ENCODE data around the gene GALNT13.

GALNT13 gene

DNA sequence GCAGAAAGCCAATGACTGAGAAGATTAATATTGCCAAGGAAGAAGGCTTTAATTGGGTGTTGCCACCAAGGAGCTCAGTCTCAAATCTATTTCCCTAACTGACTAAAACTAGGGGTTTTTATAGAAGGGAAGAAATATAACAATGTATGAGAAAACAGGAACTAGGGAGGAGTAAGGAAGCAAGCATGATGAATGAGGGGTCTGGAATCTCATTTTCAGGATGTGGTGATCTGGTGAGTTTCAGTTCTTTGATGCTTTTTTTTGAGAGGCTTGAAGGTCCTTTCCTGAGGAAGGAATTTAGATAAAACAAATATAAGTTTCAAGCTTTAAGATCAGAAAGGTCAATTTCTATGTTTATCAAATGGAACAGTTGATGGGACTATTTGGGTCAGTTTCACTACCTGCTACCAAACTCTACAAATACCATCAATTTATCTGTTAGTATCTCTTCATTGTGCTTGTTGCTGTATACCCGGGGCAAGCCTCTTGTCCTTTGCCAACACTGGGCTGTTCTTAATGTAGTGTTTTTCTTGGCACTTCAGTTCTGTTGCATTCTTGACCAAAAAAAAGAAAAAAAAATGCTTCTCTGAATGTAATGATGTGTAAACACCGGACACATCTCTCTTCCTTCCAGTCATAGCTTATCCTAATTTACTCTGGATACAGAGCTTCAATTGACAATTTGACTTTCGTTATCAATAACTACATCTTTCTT is 357.0 kb downstream of the GALNT13 start:
- no peak for DNase-seq (ENCODE audit: low read depth)

- DNase-seq (ENCODE audit: low read depth): no peak
Observed at GRCh38 chr2:154229966-154230365, 358.2 kb downstream of the GALNT13 start.

DNA sequence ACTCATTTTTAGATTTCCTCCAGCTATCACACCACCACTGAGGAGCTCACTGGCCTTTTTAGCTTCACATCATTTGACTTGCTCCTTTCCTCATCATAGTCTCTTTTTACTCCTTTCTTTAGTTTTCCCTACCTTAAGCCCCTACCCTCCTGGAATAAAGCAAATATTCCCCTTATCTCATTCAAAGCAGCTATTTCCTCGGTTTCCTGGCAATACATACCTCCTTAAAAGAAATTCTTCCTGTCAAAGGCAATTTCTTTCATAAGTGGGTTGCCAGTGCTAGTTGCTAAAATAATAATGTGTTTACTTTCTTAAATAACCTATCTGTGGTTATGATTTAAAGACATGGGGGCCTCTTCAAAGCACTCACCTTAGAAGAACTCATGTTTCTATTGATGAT is 359.3 kb downstream of the GALNT13 start:
- DNase-seq (ENCODE audit: low read depth): no peak

GRCh38 chr2:154233231-154233630 is 361.5 kb downstream of the GALNT13 start:
- no peak for DNase-seq (ENCODE audit: low read depth)

- DNase-seq (ENCODE audit: low read depth): no peak
Observed at GRCh38 chr2:154238252-154238651, 366.5 kb downstream of the GALNT13 start.

DNA sequence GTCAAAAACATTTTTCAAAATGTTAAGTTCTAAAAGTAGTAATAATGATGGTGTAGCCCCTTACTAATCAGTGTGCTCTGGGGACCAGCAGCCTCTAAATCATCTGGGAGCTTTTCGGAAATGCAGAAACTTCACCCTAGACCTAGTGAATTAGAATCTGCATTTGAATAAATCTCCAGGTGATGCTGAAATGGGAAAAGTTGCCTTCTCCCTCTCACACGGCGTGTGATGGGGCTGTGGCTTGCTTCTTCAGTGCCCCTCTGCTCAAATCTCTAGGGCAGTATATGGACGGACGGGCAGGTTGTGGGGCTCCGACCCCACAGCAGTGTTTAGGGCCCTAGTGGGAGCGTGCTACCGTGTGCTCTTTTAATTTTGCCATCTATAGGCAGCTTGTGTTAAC is 368.6 kb downstream of the GALNT13 start:
- DNase-seq (ENCODE audit: low read depth): no peak

DNA sequence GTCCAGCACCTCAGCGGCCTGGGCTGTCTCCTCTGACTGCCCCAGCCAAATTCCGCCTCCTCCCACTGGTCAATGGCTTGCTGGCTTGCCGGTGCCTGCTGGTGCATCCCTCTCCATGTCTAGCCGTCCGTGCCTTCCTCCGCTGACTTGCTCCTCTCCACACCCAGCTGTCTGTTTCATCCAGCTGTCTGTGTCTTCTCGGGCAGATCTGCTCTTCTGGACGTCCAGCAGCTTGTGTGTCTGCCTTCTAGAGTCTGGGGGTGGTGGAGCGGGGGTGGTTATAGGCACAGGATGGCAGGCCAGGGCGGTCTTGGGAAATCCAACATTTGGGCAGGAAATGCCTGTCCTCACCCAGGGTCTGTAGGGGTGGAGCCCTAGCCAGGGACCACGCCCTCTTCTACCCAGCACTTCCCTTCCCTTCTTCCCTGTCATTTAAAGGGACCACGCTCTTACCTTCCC is 369.2 kb downstream of the GALNT13 start:
- no peak for DNase-seq (ENCODE audit: low read depth)

- DNase-seq (ENCODE audit: low read depth): no peak
Observed at GRCh38 chr2:154242687-154243086, 371.0 kb downstream of the GALNT13 start.

DNA sequence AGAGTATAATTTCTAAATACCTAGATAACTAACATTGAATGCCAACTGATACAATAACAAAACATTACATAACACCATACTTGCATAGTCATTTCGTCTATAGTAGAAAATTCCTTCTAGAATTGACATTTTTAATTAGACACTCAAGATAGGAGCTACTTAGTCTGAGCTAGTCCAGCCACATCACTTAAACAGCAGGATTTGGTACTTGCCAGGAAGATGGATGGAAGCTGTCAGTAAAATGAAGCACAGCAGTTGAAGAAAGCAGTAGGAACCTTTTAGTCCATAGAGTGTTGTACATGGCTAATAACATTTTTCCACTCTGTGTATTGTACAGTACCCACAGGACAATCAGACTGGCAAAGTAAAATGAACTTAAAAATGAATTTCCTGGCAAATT is 372.0 kb downstream of the GALNT13 start:
- no peak for DNase-seq (ENCODE audit: low read depth)

GRCh38 chr2:154244932-154245331 is 373.2 kb downstream of the GALNT13 start:
- no peak for DNase-seq (ENCODE audit: low read depth)

GRCh38 chr2:154247503-154247902 is 375.8 kb downstream of the GALNT13 start:
- DNase-seq (ENCODE audit: low read depth): no peak

GRCh38 chr2:154256136-154256535 is 384.4 kb downstream of the GALNT13 start:
- no peak for DNase-seq (ENCODE audit: low read depth)

DNA sequence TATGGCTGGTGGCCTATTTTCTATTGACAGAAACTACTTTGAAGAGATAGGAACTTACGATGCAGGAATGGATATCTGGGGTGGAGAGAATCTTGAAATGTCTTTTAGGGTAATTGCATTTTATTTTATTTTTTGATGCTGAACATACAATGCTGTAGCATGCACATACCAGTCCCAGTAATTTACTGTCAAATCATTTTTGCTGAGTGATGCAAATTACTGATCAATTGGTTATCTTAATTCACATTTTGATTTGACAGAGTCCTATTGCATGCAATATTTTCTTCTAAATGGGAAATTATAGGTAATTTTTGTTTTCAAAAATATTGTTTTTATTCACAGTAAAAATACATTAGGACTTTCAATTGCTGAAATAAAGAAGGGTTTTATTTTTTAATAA is 387.3 kb downstream of the GALNT13 start:
- no peak for DNase-seq (ENCODE audit: low read depth)

DNA sequence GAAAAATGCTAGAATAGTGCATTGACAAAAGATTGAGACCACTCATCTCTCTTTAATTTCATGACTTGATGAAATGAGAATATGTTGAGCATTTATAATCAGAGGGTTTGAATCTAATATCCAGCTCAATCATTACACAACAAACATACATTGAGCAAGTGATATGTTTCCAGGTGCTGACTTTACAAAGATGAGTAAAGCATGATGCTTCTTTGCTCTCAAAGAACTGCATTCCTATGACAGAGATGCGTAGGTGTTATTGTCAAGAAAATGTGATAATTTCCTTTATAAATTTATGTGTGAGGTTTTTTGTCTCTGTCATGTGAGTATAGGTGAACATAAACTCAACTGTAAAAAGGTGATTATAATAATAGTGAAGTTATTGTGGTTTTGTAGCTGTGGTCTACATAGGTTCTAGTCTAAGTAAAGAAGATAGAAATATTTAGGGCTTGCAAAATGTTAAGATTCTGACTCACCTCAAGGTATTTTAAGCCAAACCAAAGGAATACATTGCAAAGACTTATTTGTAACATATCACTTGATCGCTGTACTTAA is 389.8 kb downstream of the GALNT13 start:
- no peak for DNase-seq (ENCODE audit: low read depth)

- no peak for DNase-seq (ENCODE audit: low read depth)
Observed at GRCh38 chr2:154263206-154263605, 391.5 kb downstream of the GALNT13 start.

- DNase-seq (ENCODE audit: low read depth): no peak
Observed at GRCh38 chr2:154264024-154264423, 392.3 kb downstream of the GALNT13 start.

DNA sequence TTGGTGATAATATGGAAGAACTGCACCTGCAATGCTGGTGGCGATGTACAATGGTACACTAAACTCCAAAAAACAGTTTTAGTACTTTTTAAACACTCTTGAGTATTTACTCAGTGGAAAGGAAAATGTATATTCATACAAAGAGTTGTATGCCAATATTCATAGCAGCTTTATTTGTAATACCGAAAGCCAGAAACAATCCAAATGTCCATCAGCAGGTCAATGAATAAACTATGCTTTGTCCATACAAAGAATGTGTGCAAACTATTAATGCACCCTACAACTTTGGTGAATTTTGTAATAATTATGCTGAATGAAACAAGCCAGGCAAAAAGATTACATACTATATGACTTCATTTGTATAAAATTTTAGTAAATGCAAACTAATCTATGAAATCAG is 396.3 kb downstream of the GALNT13 start:
- DNase-seq (ENCODE audit: low read depth): no peak

DNA sequence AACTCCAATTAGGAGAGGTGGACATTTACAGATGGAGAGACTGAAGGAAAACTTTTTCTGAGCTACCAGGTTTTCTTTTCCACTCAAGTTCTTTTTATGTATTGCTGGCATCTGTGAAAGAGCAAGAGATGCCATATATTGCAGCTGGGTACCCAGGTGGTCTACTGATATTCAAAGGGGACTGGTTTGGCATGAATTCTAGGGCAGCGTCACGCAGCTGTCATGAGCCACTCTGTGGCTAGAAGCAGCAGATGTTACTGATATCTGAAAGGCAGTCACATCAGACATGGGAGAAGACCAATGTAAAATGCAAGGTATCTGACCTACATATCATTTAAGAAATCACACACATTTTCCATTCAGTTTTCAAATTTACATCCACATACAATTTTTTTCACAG is 408.8 kb downstream of the GALNT13 start:
- DNase-seq (ENCODE audit: low read depth): no peak

GRCh38 chr2:154289870-154290269 is 418.1 kb downstream of the GALNT13 start:
- no peak for DNase-seq (ENCODE audit: low read depth)

DNA sequence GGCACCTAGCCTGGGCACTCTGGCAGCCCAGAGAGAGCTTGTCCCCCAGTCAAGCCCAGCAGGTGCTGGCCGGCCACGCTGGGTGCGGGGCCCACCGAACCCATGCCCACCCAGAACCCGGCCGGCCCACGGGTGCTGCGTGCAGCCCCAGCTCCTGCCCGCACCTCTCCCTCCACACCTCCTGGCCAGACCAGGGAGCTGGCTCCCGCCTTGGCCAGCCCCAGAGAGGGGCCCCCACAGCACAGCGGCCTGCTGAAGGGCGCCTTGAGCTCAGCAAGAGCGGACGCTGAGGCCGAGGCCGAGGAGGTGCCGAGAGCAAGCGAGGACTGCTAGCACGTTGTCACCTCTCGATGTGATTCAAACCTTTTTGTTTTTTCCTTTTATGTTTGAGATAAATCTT is 419.8 kb downstream of the GALNT13 start:
- no peak for DNase-seq (ENCODE audit: low read depth)

- DNase-seq (ENCODE audit: low read depth): no peak
Observed at GRCh38 chr2:154291927-154292326, 420.2 kb downstream of the GALNT13 start.

- no peak for DNase-seq (ENCODE audit: low read depth)
Observed at GRCh38 chr2:154293864-154294263, 422.1 kb downstream of the GALNT13 start.

- DNase-seq (ENCODE audit: low read depth): no peak
Observed at GRCh38 chr2:154306266-154306970, 434.7 kb downstream of the GALNT13 start.
